NCI-H2081 (cell line): ENCODE data around the gene ZNF512.
A peak's percentile ranks its signal among the peaks of the same experiment; 100 is the strongest.
"Not testable (repeated sequence)": the region's sequence is repeated elsewhere in the genome, so short reads cannot be mapped to it uniquely, and the experiment has no call there.

Experiments
- DNase-seq, 2 experiments: peaks; one replicate each; lab custom pipeline; 2025; lab: John Stamatoyannopoulos, UW

Gene ZNF512, protein sequence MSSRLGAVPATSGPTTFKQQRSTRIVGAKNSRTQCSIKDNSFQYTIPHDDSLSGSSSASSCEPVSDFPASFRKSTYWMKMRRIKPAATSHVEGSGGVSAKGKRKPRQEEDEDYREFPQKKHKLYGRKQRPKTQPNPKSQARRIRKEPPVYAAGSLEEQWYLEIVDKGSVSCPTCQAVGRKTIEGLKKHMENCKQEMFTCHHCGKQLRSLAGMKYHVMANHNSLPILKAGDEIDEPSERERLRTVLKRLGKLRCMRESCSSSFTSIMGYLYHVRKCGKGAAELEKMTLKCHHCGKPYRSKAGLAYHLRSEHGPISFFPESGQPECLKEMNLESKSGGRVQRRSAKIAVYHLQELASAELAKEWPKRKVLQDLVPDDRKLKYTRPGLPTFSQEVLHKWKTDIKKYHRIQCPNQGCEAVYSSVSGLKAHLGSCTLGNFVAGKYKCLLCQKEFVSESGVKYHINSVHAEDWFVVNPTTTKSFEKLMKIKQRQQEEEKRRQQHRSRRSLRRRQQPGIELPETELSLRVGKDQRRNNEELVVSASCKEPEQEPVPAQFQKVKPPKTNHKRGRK

DNA sequence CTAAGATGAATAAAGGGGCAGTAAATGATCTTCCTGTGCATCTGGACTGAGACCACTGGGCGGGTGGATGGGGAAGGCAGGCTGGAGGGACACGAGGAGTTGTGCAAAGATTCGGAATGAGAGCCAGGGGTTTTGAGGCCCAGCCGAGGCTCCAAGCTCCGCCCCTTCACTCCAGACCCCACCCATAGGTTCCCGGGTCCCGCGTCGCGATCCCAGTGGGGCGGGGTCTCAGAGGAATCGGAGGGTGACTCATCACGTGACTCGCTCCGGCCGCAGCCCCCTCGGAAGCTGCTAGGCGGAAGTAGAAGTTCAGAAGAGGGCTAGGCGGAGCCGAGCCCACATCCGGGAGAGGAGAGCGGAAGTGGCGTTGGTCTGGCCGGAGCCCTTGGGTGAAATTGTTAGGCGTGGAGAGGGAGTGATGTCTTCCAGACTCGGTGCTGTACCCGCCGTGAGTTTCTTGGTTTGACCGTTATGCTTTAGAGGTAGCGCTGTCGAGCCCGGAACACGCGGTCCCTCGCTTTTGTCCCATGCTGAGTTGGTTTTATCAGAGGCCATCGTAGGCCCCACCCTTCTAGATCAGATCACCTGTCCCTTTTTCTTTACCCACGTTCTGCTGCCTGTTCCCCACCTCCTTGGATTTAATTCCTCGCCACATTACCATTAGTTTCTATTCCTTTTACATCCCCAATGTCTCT, at the start of gene ZNF512:
Gene ZNF512 (plus strand): TSS at position 348 of the 695 bp plus-strand sequence. CDS start 71 bp downstream, at position 419.
- peak; percentile 97 for DNase-seq

DNA sequence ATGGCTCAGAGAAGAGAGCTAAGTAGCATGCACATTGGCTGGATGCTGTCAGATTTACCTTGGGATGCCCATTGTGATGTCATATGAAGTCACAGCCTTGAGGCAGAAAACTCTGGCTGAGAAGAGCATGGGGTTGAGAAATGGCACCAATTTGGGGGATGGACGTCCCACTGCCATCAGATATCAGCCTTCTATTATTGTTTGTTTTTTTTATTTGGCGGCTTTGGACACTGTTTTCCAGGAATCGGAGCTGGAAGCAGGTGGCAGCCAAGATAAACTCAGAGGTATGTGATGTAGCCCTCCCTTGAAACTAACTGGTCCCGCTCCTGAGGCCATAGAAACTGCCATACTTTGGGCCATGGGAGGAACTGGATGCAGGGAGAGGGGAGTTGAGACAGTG, 45.6 kb upstream of the ZNF512 start:
- DNase-seq, result no peak

- not testable (repeated sequence) for DNase-seq
Observed at GRCh38 chr2:27538839-27539450, 43.9 kb upstream of the ZNF512 start.

DNA sequence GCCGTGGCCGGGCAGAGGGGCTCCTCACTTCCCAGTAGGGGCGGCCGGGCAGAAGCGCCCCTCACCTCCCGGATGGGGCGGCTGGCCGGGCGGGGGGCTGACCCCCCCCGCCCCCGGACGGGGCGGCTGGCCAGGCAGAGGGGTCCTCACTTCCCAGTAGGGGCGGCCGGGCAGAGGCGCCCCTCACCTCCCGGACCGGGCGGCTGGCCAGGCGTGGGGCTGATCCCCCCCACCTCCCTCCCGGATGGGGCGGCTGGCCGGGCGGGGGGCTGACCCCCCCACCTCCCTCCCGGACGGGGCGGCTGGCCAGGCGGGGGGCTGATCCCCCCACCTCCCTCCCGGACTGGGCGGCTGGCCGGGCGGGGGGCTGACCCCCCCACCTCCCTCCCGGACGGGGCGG, 43.2 kb upstream of the ZNF512 start:
- DNase-seq, result not testable (repeated sequence)

GRCh38 chr2:27544143-27544821, 38.6 kb upstream of the ZNF512 start:
- DNase-seq, result no peak

- no peak for DNase-seq
Observed at GRCh38 chr2:27545348-27546141, 37.3 kb upstream of the ZNF512 start.

DNA sequence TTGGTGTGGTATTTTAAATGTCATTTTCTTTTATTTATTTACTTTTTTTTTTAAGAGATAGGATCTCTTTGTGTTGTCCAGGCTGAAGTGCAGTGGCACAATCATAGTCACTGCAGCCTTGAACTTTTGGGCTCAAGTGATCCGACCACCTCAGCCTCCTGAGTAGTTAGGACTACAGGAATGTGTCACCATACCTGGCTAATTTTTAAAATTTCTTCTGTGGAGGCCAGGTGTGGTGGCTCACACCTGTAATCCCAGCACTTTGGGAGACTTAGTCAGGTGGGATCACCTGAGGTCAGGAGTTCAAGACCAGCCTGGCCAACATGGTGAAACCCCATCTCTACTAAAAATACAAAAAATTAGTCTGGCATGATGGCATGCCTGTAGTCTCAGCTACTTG, 33.5 kb upstream of the ZNF512 start:
- DNase-seq, result no peak

DNA sequence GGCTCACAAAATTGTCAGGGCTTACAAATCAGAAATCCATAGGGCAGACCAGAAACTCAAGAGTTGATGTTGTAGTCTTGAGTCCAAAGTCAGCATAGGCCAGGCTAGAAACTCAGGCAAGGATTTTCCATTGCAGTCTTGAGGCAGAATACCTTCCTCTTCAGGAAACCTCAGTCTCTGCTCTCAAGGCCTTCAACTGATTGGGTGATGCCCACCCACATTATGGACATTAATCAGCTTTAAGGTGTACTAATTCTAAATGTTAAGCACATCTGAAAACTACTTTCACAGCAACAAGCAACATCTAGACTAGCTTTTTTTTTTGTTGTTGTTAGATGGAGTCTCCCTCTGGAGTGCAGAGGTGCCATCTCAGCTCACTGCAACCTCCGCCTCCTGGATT, 31.3 kb upstream of the ZNF512 start:
- no peak for DNase-seq

GRCh38 chr2:27552941-27553340, 29.9 kb upstream of the ZNF512 start:
- no peak for DNase-seq

DNA sequence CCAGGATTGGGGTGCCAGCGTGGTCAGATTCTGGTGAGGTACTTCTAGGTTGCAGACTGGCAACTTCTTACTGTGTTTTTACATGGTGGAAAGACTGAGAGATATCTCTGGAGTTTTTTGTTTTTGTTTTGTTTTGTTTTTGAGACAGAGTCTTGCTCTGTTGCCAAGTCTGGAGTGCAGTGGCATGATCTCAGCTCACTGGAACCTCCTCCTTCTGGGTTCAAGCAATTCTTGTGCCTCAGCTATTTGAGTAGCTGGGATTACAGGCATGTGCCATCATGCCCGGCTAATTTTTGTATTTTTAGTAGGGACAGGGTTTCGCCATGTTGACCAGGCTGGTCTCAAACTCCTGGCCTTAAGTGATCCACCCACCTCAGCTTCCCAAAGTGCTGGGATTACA, 28.4 kb upstream of the ZNF512 start:
- not testable (repeated sequence) for DNase-seq

DNA sequence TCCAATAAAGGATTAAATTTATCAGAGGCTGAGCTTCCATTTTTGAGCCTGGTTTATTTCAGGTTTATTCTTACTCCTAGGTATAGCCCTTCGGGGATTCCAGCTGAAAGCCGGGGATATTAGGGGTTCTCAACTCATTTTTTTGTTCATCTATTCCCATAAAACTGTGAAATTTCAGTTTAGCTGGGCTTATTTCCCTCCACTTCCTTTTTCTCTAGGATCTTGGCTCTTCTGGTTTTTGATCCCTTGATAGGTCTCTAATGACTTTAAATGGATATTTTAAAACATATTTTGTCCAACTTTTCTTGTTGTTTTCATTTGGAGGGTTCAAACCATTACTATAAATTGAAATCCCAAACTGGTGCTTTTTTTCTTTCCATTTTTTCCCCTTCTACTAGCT, 23.6 kb upstream of the ZNF512 start:
- no peak for DNase-seq

GRCh38 chr2:27561060-27561459, 21.8 kb upstream of the ZNF512 start:
- DNase-seq, result no peak

DNA sequence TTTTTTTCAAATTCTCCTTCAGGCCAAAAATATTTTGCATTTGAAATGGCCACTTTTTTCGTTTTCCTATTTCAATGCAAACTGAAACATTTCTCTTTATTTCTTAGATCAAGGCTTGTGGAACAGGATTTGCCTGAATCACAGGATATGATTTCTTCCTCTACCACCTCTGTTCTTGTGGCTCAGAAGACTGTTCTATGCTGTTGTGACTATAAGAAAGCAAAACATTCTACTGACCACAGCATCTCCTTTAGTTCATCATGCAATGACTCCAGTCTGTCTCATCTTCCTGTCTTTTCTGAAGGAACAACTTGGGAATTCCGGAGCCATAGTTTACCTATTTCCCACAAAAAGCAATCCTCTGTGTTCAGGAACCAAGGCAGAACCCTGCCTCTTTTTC, 16.2 kb upstream of the ZNF512 start:
- DNase-seq, result no peak

DNA sequence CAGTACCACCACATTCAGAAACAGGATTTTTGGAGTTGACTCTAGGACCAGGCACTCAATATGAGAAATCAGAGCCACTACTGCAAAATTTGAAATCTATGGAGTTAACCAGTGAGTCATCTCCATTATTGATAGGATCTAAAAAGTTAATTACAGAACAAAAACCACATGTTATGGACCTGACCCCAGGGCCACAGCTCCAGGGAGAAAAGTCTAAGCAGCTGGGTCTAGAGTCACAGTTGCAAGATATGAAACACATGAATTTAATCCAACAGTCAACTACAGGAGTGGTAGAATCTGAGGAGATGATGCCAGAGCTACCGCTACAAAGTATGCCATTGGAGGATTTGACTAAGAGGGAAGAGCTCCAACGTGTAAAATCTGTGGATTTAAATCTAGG, 13.4 kb upstream of the ZNF512 start:
- no peak for DNase-seq

GRCh38 chr2:27571197-27571596, 11.6 kb upstream of the ZNF512 start:
- DNase-seq, result no peak

DNA sequence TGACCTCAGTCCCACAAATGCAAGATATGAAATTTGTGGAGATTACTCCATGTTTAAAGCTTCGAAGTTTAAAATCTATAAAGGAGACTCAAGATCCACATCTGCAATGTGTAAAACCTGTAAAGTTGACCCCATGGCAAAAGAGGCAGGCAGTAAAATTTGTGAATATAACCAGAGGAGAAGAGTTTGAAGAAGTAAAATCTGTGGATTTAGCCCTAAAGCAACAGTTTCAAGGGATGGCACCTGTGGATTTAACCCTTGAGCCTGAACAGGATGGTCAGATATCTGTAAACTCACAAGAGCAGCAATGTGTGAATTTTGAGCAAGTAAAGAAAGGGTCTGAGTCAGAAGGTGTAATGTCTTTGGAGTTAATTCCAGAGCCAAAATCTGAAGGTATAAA, 11.2 kb upstream of the ZNF512 start:
- DNase-seq, result no peak

- no peak for DNase-seq
Observed at GRCh38 chr2:27572439-27572838, 10.4 kb upstream of the ZNF512 start.

- DNase-seq, result no peak
Observed at GRCh38 chr2:27572998-27573429, 9.8 kb upstream of the ZNF512 start.

GRCh38 chr2:27573452-27573851, 9.4 kb upstream of the ZNF512 start:
- no peak for DNase-seq

DNA sequence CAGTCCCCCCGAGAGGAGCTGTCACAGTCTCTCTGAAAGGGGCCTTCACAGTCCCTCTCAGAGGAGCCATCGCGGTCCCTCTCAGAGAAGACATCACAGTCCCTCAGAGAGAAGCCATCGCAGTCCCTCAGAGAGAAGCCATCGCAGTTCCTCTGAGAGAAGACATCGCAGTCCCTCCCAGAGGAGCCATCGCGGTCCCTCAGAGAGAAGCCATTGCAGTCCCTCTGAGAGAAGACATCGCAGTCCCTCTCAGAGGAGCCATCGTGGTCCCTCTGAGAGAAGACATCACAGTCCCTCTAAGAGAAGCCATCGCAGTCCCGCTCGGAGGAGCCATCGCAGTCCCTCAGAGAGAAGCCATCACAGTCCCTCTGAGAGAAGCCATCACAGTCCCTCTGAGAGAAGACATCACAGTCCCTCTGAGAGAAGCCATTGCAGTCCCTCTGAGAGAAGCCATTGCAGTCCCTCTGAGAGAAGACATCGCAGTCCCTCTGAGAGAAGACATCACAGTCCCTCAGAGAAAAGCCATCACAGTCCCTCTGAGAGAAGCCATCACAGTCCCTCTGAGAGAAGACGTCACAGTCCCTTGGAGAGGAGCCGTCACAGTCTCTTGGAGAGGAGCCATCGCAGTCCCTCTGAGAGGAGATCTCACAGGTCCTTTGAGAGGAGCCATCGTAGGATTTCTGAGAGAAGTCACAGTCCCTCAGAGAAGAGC, 1.3 kb upstream of the ZNF512 start:
- no peak for DNase-seq
